Choroid plexus epithelial cell (primary cell): ENCODE measurements around the gene RMDN3.

Experiments used
- DNase-seq: peaks from one replicate; pipeline ENCODE4 v3.0.0-alpha.2; 2010; ENCODE audit warnings: low read depth
- H3K4me3 ChIP-seq: 2 replicates; pipeline ENCODE4 v1.5.1; 2011; ENCODE audit warnings: low read depth, mild to moderate bottlenecking, control low read depth, low read length, moderate library complexity
- TF ChIP-seq, protein P1 (sequence below): conservative IDR thresholded peaks from 2 replicates; pipeline ENCODE4 v1.5.1; 2011; ENCODE audit warnings: low read depth, mild to moderate bottlenecking, control low read depth, inconsistent platforms, low read length, moderate library complexity

The RMDN3 gene

DNA sequence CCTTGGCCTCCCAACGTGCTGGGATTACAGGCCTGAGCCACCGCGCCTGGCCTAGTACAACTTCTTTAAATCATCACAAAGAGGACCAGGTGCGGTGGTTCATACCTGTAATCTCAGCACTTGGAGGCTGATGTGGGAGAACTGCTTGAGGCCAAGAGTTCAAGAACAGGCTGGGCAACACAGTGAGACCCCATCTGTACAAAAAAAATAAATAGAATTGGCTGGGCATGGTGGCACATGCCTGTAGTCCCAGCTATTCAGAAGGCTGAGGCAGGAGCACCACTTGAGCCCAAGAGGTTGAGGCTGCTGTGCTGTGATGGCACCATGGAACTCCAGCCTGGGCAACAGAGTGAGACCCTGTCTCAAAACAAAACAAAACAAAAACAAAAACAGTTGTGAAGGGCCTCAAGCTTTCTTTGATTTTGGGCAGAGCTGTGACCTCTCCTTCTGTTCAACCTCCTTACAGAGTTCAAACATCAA, 5.9 kb downstream of the RMDN3 start:
- no peak overlapping the region for H3K4me3 ChIP-seq
- TF ChIP-seq, protein P1, sequence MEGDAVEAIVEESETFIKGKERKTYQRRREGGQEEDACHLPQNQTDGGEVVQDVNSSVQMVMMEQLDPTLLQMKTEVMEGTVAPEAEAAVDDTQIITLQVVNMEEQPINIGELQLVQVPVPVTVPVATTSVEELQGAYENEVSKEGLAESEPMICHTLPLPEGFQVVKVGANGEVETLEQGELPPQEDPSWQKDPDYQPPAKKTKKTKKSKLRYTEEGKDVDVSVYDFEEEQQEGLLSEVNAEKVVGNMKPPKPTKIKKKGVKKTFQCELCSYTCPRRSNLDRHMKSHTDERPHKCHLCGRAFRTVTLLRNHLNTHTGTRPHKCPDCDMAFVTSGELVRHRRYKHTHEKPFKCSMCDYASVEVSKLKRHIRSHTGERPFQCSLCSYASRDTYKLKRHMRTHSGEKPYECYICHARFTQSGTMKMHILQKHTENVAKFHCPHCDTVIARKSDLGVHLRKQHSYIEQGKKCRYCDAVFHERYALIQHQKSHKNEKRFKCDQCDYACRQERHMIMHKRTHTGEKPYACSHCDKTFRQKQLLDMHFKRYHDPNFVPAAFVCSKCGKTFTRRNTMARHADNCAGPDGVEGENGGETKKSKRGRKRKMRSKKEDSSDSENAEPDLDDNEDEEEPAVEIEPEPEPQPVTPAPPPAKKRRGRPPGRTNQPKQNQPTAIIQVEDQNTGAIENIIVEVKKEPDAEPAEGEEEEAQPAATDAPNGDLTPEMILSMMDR: no peak
- DNase-seq: no peak

DNA sequence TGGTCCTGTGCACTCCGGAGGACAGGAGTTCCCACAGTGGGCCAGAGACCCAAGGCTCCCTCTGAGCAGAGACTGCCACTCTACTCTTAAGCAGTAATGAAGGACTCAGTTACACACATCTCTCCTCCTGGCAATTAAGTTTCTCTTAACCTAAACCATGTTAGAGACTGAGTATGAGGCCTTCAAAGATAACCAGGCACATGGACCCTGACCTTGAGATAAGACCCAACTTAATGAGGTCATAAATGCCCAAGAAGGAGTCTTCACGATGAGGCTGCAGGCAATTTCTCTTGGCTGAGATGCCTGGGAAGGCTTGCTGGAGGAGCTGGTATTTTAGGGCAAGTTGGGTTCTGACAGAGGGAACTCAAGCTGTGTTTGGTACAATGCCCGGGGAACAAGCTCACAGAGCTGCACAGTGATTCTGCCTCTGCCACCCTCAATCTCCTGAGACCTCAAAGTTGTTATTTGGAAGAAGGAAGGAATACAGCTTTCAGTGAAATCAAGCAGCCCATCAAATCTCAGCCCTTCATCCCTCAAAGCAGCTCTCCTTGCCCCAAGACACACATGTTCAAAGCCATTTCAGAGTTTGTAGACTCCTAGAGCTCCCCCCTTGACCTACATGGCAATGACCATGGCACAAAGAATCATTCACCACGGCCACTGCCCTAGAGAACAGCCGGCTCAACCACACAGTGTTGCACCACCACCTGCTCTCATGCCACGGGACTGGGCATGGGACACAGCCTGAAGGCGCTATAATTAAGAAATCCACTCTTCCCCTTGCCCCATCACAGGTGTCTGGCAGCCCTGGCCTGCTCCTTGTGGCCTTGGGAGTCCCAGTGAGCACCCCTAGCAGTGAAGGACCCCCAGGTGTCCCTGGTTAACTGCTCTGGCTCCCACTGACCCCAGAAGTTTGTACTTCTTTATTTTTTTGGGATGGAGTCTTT, 7.1 kb downstream of the RMDN3 start:
- H3K4me3 ChIP-seq: no peak overlapping the region
- DNase-seq: no peak
- TF ChIP-seq, protein P1: no peak

DNA sequence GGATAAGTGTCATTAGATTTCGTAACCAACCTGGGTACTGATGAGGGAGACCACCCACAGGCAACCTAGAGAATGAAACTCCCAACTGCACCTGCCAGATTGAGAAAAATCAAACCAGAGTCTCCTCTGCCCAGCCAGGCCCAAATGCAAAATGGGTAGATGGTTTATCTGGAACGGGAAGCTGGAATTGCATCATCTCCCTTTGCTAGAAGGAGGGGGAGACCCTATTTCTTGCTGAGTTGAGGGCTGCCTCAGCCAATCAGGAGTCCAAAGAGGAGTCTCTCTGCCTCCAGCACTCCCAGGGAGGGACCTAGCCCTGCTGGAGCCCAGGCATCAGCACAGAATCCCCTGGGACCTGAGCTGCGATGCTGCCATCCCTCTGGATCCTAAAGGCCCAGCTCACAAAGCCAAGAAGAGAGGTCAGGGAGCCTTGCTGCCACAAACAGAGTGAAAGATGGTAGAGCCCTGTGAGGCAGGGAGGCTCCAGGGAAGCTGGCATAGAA, 8.1 kb downstream of the RMDN3 start:
- TF ChIP-seq, protein P1: no peak
- peak; percentile 65 for DNase-seq
- H3K4me3 ChIP-seq: no peak overlapping the region

DNA sequence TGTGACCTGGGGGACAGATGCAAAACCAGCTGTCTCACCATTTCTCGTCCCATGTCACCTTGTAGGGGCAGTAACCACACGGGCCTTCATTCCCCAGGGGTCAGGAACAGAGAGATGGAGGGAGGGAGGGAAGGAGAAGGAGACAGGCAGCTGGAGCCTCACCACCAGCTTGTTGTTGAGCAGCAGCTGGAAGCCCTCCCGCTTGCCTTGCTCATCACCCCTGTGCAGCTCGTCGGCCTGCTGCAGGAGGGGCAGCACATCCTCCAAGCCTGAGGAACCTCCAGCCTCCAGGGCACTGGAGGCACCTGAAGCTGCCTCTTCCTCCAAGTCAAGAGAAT, 10.3 kb downstream of the RMDN3 start:
- no peak overlapping the region for H3K4me3 ChIP-seq
- TF ChIP-seq, protein P1: no peak
- DNase-seq: no peak

DNA sequence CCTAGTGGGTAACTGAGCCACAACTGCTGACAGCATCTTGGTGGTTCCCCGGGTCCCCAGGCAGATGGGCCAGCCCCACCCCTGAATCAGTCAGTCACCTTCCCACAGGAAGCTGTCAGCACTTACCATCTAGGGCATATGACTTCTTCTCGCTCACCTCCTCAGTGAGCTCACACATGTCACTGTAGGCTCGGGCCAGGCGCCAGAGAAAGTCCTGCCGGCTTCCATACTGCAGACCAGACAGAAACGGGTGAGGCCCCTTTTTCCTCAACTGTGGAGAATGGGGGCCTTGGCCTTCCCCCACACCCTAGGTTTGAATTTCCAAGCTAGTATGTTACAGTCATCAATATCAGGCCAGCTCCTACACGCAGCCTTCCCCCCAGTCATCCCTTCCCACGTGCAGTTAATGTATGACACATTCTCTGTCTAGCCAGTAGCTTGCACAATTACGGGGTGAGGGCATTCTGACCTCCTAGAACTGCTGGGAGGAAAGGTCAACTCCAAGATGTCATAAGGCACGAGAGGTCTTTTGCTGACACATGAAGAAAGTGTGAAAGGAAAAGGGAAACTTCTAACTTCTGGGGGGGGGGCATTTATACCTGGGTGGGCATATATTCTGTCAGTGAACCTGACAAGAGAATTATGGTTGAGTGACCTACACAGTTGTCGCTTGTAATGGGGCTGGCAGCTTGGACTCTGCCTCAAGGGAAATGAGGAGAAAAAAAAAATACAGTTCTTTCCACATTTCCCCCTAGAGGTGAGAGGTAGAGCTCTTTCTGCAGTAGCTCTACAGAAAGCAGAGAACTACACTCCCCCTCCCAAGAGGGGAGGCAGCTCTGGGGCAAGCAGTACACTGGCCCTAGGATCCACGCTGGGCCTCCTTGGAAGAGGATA, 10.9 kb downstream of the RMDN3 start:
- no peak overlapping the region for H3K4me3 ChIP-seq
- peak; percentile 77 for DNase-seq
- TF ChIP-seq, protein P1: peak; percentile 35

DNA sequence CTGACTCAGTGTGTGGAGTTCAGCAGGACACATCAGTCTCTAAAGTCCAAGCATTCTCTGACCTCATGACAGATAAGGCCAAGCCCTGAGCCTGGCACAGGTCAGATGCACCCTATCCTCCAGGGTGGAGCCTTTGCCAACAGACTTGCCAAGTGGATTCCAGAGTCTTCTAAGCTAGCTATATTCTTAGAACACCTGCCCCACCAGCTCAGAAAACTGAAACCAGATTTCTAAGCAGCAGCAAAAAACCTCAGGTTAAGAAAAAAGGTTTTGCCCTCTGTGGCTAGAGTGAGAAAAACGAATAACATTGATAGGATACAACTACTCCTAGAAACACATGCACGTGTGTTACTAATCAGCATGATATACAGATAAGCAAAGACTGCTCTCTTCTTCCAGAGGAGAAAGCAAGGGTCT, 11.6 kb downstream of the RMDN3 start:
- DNase-seq: no peak
- H3K4me3 ChIP-seq: no peak overlapping the region
- TF ChIP-seq, protein P1: no peak
